Measurements from ENCODE around the gene ZFC3H1.
A peak's percentile ranks its signal among the peaks of the same experiment; 100 is the strongest.

Gene ZFC3H1

GRCh38 chr12:71671816-71672215, 8.2 kb upstream of the ZFC3H1 start:
- DNase-seq (ENCODE audit: low spot score): no peak

- no peak for DNase-seq (ENCODE audit: low spot score)
Observed at GRCh38 chr12:71671311-71671710, 7.7 kb upstream of the ZFC3H1 start.

- no peak for DNase-seq (ENCODE audit: low spot score)
Observed at GRCh38 chr12:71666259-71666658, 2.6 kb upstream of the ZFC3H1 start.

DNA sequence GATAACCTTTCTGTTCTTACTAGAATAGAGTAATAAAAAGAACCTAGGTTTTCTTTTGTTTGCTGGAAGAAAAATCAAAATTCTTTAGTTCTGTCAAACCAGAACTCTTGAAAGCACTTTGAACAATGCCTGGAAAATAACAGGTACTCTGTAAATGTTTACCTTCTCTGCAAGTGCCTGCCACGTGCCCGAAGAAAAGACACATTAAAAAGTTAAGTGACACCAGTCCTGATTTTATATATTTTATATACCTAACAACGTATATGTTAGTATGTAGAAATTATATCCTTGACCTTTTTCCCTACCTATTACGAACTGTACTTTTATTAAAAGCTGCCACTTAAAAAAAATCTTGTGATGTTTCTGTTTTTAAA, 1.4 kb upstream of the ZFC3H1 start:
- DNase-seq (ENCODE audit: low spot score): peak; percentile 23

GRCh38 chr12:71664411-71665089, 902 bp upstream of the ZFC3H1 start:
- DNase-seq (ENCODE audit: low spot score): no peak

DNA sequence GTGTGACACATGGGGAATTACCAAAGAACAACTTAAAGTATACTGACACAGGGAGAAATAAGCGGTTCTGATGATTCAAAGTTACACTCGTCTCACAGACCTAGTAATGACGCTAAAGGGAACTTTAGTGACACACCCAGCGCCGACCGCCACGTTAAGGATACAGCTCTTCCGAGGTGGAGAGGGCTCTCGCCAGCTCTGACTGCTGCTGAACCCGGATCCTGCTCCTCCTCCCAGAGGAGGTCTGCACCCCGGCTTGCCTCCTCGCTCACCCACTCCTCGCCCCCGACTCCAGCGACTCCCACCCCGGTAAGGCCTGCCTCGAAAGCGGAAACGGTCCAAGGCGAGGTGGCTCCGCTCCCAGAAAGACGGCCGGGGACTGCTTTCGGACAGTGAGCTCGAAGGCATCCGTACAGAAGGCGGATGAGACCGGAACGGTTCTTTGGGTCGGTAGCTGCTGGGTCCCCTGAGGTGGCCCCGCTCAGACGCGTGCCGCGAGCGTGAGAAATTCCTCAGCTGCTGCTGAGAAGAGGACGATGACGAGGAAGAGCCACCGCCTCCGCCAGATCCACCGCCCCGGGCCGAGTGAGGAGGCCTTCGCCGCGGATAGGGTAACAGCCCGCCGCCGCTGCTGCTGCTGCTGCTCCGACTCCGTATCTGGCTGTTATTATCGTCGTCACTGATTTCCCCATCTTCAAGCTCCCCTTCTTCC, 643 bp downstream of the ZFC3H1 start:
- peak; percentile 77 for DNase-seq (ENCODE audit: low spot score)

- no peak for DNase-seq (ENCODE audit: low spot score)
Observed at GRCh38 chr12:71661977-71662530, 1.6 kb downstream of the ZFC3H1 start.

DNA sequence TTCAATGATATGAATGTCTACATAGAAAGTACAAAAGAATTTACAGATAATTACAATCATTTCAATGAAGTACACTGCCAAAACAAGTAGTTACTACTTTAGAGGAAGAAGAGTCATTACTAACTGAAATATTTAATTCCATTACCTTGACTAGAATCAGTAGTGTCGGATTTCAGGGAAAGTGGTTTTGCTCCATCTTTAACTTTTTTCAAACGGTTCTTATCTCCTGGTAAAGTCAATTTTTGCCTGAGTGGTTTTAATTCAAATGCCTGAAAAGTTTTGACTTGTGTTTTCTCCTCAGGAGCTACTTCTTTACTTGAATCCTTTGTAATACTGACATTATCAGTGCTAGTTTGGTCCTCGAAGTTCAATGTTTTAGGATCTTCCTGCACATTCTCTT, 6.9 kb downstream of the ZFC3H1 start:
- DNase-seq (ENCODE audit: low spot score): no peak

DNA sequence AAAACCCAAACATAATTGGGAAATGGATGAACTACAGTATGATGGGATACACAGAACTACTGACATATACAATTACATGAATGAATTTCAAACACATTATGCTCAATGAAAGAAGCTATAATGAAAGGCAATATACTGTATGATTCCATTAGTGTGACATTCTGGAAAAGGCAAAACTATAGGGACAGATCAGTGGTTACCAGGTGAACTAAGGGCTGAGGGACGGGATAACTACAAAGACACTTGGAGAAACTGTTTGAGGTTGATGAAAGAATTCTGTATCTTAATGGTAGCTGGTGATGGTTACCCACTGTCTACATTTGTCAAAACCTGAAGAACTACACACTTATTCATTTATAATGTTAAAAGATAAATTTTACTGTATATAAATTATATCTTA, 7.7 kb downstream of the ZFC3H1 start:
- no peak for DNase-seq (ENCODE audit: low spot score)

GRCh38 chr12:71655495-71655894, 8.2 kb downstream of the ZFC3H1 start:
- no peak for DNase-seq (ENCODE audit: low spot score)

GRCh38 chr12:71654200-71654599, 9.4 kb downstream of the ZFC3H1 start:
- no peak for DNase-seq (ENCODE audit: low spot score)

DNA sequence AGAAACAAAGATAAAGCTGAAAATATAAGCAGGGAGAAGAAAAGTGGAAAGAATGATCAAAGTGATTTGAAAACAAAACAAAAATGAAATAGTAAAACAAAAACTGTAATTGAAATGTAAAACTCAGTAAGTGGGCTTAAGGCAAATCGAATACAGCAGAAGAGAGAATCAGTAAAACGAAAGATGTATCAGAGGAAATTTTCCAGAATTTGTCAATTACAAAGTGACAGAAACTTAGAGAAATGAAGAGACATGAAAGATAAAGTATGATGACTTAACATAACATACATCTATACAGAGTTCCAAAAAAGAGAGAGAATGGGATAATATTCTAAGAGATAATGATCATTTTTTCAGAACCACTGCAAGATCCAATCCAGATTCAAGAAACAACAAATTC, 10.5 kb downstream of the ZFC3H1 start:
- DNase-seq (ENCODE audit: low spot score): no peak

- DNase-seq (ENCODE audit: low spot score): no peak
Observed at GRCh38 chr12:71652656-71653055, 11.0 kb downstream of the ZFC3H1 start.

- no peak for DNase-seq (ENCODE audit: low spot score)
Observed at GRCh38 chr12:71649401-71649800, 14.2 kb downstream of the ZFC3H1 start.

GRCh38 chr12:71648537-71648936, 15.1 kb downstream of the ZFC3H1 start:
- DNase-seq (ENCODE audit: low spot score): no peak

- no peak for DNase-seq (ENCODE audit: low spot score)
Observed at GRCh38 chr12:71646512-71646911, 17.1 kb downstream of the ZFC3H1 start.

DNA sequence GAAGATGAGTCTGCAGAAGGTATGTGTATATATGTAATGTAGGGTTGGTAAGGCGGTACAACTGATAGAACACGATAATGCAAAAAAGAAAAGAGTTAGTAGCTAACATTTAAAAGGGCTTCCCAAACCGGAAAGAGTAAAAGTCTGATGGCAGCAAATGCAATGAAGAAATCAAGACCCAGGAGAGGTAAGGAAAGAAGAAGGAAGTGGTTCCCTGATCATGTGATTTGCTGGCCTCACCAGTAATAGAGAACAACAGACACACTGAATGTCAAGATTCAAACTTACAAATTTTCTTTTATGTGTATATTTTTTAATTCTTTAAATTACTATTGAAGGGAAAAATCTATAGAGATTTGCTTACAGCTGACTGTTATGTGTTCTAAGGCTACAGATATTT, 18.4 kb downstream of the ZFC3H1 start:
- no peak for DNase-seq (ENCODE audit: low spot score)

DNA sequence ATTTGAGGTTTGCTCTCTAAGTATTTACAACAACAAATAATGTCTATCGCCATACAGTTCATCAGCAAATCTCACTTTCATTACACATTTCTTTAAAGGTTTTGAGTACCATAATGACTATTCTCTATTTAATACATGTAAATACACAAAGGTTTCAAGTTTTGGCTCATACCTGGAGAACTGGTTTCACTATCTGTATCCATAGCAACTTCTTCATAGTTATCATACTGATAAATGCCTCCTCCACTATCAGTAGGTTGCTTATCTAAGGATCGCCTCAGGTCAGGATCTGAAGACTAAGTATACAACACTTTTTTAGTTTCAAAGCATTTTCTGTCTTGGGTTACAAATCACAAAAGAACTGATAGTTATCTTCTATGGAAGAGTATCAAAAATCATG, 21.4 kb downstream of the ZFC3H1 start:
- no peak for DNase-seq (ENCODE audit: low spot score)

GRCh38 chr12:71641390-71641789, 22.3 kb downstream of the ZFC3H1 start:
- no peak for DNase-seq (ENCODE audit: low spot score)

GRCh38 chr12:71640316-71640715, 23.3 kb downstream of the ZFC3H1 start:
- DNase-seq (ENCODE audit: low spot score): no peak

GRCh38 chr12:71639341-71639760, 24.3 kb downstream of the ZFC3H1 start:
- DNase-seq (ENCODE audit: low spot score): peak; percentile 50

DNA sequence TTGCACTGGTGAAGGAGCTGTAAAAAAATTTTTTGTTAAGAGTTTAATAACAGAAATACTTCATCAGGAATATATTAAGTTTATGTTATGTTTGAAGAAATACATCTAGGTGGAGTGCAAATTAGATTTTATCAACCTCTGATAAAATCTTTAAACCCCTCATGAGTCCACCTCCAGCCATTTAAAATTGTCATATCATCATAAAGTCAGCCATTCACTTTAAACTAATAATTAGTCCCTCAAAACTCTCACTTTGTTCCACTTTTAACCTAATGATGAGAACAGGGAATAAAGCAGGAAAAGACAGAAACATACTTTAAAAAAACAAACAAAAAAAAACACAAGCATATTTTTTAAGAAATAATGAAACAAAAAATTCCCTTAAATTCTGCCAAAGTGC, 25.1 kb downstream of the ZFC3H1 start:
- DNase-seq (ENCODE audit: low spot score): no peak

- peak; percentile 77 for DNase-seq (ENCODE audit: low spot score)
Observed at GRCh38 chr12:71636704-71637115, 26.9 kb downstream of the ZFC3H1 start.

All from NAMALWA (cell line).